Stimulated activated CD4-positive, alpha-beta T cell treated with anti-CD3 and anti-CD28 coated beads, Interleukin-15, amount 100 ng/mL, for 1 hour (primary cell): ENCODE measurements around the gene IQUB.
A peak's percentile ranks its signal among the peaks of the same experiment; 100 is the strongest.
"Not testable (repeated sequence)": the region's sequence is repeated elsewhere in the genome, so short reads cannot be mapped to it uniquely, and the experiment has no call there.

Experiments used
- DNase-seq, 2 donors: peaks; one replicate each; pipeline ENCODE4 v3.0.0-alpha.2; 2020; ENCODE audit warnings: low read depth in 1 of 2, low spot score in 1 of 2

Gene IQUB

GRCh38 chr7:123548406-123548805 is 14.0 kb upstream of the IQUB start:
- DNase-seq = no peak

- DNase-seq = no peak
Observed at GRCh38 chr7:123539871-123540270, 5.5 kb upstream of the IQUB start.

- DNase-seq = no peak
Observed at GRCh38 chr7:123538897-123539296, 4.5 kb upstream of the IQUB start.

GRCh38 chr7:123538189-123538714 is 3.9 kb upstream of the IQUB start:
- DNase-seq = no peak

- no peak for DNase-seq
Observed at GRCh38 chr7:123537026-123537642, 2.7 kb upstream of the IQUB start.

- DNase-seq = no peak
Observed at GRCh38 chr7:123535517-123535916, 1.1 kb upstream of the IQUB start.

- no peak for DNase-seq
Observed at GRCh38 chr7:123533929-123534382, 439 bp downstream of the IQUB start.

GRCh38 chr7:123533553-123533917 is 860 bp downstream of the IQUB start:
- DNase-seq = no peak

- peak in 1 of 2 donors; percentile 22 for DNase-seq
Observed at GRCh38 chr7:123532788-123533552, 1.4 kb downstream of the IQUB start.

GRCh38 chr7:123532343-123532742 is 2.1 kb downstream of the IQUB start:
- not testable (repeated sequence) for DNase-seq

GRCh38 chr7:123530035-123530591 is 4.3 kb downstream of the IQUB start:
- not testable (repeated sequence) for DNase-seq

GRCh38 chr7:123528265-123528664 is 6.1 kb downstream of the IQUB start:
- no peak for DNase-seq

- DNase-seq = not testable (repeated sequence)
Observed at GRCh38 chr7:123527712-123528225, 6.6 kb downstream of the IQUB start.

GRCh38 chr7:123526533-123526932 is 7.9 kb downstream of the IQUB start:
- not testable (repeated sequence) for DNase-seq

GRCh38 chr7:123522066-123522465 is 12.3 kb downstream of the IQUB start:
- DNase-seq = no peak

- DNase-seq = no peak
Observed at GRCh38 chr7:123505221-123505620, 29.2 kb downstream of the IQUB start.

- DNase-seq = no peak
Observed at GRCh38 chr7:123502201-123502600, 32.2 kb downstream of the IQUB start.

- DNase-seq = no peak
Observed at GRCh38 chr7:123500878-123501489, 33.4 kb downstream of the IQUB start.

- DNase-seq = no peak
Observed at GRCh38 chr7:123499211-123499970, 35.0 kb downstream of the IQUB start.

- DNase-seq = no peak
Observed at GRCh38 chr7:123498601-123499000, 35.8 kb downstream of the IQUB start.

- no peak for DNase-seq
Observed at GRCh38 chr7:123498031-123498430, 36.4 kb downstream of the IQUB start.
